HG03175 (cell line): ENCODE results near the gene RIMBP3C.
"Not testable (repeated sequence)": the region's sequence is repeated elsewhere in the genome, so short reads cannot be mapped to it uniquely, and the experiment has no call there.

ENCODE experiments used
- ATAC-seq: cut with Tn5 transposase; IDR thresholded peaks from one replicate; pipeline ENCODE4 v1.9.1; 2021; ENCODE audit warnings: mild to moderate bottlenecking, moderate library complexity; ENCODE audit not compliant: unreplicated experiment

RIMBP3C gene, protein sequence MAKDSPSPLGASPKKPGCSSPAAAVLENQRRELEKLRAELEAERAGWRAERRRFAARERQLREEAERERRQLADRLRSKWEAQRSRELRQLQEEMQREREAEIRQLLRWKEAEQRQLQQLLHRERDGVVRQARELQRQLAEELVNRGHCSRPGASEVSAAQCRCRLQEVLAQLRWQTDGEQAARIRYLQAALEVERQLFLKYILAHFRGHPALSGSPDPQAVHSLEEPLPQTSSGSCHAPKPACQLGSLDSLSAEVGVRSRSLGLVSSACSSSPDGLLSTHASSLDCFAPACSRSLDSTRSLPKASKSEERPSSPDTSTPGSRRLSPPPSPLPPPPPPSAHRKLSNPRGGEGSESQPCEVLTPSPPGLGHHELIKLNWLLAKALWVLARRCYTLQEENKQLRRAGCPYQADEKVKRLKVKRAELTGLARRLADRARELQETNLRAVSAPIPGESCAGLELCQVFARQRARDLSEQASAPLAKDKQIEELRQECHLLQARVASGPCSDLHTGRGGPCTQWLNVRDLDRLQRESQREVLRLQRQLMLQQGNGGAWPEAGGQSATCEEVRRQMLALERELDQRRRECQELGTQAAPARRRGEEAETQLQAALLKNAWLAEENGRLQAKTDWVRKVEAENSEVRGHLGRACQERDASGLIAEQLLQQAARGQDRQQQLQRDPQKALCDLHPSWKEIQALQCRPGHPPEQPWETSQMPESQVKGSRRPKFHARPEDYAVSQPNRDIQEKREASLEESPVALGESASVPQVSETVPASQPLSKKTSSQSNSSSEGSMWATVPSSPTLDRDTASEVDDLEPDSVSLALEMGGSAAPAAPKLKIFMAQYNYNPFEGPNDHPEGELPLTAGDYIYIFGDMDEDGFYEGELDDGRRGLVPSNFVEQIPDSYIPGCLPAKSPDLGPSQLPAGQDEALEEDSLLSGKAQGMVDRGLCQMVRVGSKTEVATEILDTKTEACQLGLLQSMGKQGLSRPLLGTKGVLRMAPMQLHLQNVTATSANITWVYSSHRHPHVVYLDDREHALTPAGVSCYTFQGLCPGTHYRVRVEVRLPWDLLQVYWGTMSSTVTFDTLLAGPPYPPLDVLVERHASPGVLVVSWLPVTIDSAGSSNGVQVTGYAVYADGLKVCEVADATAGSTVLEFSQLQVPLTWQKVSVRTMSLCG (N-terminal part only)

DNA sequence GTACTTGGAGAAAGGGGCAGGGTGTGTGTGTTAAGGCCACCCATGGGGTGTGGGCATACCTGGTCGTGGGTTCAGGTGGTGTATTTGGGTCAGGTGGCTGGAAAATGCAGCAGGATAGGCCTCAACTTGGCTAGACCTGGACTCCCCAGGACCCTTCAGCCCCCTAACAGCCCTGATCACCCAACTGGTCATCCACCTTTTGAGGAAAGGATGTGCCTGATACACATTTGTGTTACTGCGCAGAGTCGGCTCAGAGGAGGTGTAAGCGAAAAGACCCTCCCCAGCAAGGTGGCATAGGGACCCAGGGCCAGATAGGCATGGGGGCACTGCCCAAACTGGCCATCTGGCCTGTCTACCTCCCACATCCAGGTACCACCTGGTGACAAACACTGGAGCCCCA lies at the start of gene RIMBP3C:
RIMBP3C (minus strand) TSS at position 101 of the 400 bp plus-strand sequence. CDS start 485 bp downstream, outside the sequence.
- not testable (repeated sequence) for ATAC-seq

DNA sequence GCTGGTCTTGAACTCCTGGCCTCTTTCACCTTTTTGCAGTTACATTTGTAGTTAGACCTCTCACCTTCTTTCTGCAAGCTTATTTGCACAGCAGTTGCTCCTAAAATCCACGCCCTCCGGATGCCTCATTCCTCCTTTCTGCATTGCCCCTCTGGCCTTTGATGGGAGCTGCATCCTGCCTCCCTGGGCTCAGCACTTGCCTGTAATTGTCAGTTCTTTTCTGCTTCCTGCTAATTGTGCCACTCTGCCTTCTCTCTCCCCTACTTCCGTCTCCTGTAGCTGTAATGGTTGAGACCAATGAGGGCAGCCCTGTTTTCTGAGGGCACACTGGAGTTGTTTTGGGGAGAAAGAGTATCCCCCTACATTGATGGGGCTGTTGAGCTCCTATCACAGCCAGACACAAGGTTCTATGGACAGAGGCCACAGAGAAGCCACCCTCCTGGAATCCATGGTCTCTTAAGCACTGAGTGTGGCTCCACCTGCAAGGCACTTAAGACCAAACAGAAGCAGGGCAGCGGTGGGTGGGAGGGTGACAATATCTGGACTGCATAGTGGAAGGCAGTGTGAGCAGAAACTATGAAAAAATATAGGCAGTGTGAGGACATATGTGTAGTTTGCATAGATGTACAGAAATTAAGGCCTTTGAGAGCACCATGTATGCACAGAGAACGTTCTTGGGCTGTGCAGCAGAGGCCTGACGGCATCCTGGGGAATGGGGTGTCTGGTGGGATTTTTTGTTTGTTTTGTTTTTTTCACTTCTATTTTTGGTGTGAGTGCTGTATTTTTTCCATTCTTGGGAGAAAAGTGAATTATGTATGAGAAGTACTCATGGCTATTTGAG lies 48.0 kb upstream of the RIMBP3C start:
- no peak for ATAC-seq

DNA sequence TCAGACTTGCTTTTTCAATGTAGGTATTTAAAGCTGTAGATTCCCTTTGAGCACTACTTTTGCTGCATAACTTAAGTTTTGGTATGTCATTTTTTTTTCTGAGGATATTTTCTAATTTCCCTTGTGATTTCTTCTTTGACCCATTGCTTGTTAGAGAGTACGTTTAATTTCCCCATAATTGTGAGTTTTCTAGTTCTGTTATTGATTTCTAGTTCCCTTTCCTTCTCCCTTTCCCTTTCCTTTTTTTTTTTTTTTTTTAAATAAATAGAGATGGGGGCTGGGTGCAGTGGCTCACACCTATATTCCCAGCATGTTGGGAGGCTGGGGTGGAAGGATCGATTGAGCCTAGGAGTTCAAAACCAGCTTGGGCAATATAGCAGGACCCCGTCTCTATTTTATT lies 47.0 kb upstream of the RIMBP3C start:
- no peak for ATAC-seq

DNA sequence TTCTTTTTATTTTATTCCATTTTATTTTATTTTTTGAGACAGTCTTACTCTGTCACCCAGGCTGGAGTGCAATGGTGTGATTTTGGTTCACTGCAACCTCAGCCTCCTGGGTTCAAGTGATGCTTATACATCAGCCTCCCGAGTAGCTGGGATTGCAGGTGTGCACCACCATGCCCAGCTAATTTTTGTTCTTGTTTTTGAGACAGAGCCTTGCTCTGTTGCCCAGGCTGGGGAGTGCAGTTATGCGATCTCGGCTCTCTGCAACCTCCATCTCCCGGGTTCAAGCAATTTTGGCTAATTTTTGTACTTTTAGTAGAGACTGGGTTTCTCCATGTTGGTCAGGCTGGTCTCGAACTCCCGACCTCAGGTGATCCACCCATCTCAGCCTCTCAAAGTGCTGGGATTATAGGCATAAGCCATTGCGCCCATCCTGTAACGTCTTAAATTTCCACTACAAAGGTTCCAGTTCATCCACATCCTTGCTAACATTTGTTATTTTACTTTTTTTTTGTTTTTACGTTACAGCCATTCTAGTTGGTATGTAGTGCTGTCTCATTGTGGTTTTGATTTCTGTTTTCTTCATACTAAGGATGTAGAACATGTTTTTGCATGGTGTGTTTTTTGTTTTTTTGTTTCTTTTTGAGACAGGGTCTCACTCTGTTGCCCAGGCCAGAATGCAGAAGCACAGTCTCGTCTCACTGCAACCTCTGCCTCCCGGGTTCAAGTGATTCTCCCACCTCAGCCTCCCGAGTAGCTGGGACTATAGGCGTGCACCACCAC lies 45.3 kb upstream of the RIMBP3C start:
- not testable (repeated sequence) for ATAC-seq

DNA sequence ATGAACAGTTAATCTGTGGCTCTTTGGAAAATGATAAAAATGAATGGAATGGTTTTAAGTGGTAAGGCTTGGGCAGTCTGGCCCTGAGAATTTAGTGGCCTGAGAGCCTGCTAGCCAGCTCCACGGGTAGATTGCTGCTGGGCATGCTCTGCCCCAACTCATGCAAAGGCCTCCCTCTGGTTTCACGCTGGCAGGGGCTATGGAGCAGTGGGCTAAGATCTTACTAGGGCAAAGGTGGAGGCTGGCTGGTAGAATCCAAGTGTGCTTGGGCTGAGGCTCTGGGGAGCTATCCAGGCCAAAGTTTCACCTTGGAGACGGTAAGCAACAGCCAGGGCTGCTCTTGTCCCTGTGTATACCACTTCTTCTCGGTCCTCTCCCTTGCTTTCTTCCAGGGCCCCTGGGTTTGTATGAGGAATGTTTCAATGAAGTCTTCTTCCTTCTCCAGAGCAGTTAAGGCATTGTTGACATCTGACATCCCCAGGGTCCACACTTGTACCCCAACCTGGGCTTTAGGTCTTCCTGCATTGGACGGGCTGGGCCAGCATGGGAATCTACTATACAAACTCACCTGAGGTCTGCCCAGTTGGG lies 43.7 kb upstream of the RIMBP3C start:
- no peak for ATAC-seq

DNA sequence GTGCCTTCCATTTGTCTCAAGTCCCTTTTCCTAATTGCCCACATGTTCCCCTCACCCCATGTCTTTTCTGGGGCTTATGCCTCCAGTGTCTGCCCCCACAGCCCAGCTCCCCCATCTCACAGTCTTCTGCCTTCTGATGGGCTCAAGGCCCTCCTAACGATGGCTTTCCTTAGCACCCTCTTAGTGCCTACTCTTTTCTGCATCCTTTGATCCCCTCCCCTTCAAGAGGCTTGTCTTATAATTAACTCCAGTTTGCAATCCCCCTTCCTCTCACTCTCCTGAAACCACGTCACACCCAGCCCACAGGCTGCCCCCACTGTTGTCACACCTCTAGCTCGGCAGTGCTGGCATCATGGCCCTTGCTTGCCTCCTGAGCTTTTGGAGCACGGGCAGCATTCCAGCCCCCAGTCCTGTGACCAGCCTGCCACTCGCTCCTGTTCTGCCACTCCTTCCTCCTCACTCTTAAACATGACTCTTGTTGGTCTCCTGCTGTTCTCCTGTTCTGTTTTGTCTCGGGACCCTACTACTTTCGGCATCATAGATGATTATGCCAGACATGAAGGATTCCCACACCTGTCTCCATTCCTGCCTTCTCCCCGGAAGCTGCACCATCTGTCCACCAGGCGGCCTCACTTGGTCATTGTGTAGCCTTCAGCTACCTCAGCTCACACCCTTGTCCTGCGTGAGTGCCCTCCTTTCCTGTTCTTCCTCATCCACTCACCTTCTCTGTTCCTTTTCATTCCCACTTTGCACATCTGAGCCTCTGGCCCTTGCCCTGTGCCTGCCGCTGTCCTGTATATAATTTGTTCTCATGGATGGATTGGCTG lies 42.4 kb upstream of the RIMBP3C start:
- no peak for ATAC-seq

DNA sequence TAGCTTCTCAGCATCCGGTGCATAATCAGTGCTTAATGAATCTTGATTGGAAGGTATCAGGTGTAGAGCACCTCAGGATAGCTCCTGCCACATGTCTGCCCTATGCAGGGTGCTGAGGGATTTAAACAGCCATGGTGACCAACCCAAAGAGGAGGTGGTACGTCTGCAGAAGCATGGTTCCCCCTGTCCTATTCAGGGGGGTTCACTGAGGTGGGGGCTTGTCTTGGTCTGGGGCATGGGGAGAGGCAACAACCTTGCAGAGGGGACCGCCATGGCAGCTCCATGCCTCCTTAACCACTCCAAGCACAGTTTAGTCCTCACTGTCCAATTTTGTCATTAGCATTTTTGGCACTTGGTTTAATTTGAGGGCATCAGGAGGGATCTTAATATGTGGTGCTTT lies 41.2 kb upstream of the RIMBP3C start:
- ATAC-seq, result no peak

DNA sequence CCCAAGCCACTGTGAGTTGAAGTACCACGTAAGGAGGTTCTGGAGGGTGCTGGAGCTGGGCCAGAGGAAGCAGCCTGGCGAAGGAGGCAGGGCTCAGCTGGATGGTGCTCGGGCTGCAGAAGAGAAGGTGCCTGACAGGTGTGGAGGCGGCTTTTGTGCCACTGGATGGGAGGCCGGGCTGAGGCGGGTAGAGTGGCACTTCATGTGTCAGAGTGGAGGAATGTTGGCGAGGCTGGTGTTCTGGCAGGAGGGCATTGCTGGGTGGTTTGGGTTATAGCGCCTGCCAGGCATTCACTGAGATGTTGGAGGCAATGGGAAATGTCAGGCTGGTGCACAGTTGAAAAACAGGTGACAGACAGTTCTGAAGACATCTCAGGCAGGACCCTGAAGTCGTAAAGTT lies 40.4 kb upstream of the RIMBP3C start:
- ATAC-seq, result no peak

DNA sequence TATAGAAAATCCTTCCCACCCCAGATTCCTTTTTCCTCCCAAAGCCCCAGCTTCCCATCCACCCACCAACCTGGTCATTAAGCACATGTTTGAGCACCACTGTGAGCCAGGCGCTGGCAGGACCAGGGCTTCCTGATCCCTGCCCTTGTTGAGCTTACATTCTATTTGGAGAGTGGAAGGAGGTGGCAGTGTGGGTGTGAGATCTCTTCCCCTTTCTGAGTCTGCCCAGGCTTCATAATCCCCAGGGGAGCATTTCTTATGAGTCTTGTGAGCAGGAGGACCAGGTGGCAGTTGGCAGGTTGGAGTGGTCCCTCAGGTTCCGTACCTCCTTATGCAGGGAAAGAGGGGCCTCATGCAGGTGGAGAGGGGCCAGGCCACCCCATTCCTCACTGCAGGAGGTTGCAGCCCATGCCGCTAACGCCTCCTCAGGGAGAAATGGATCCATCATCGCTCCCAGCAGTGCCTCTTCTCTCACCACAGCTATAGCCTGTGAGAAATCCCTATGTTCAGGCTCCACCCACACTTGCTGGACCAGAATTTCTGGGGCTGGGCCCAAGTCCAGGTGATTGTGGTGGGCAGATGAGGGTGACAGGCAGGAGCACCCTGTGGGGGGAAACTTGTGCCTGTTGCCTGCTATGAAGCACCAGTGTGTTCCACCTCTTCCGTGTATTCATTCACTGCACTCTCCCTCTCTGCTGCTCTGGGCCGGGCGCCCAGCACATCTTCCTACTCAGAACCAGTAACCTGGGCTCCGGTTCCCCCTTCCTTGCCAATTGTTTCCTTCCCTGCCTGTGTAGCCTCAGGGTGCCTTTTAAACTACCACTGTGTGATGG lies 39.8 kb upstream of the RIMBP3C start:
- no peak for ATAC-seq

DNA sequence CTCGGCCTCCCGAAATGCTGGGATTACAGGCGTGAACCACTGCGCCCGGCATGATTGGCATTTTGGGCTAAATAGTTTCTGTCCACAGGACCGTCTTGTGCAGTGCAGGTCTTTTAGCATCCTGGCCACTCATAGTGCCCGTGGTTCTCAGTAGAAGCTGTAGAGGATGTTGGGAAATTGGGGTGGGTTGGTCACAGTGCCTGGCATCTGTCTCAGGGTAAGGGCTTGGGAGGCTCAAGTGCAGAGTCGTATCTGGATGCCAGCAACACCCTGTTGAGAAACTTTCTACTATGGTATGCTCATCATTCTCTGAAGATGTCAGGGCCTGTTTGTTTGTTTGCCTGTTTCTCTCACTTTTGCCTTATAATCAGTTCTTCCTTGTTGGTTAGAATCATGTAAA lies 38.1 kb upstream of the RIMBP3C start:
- ATAC-seq, result no peak

DNA sequence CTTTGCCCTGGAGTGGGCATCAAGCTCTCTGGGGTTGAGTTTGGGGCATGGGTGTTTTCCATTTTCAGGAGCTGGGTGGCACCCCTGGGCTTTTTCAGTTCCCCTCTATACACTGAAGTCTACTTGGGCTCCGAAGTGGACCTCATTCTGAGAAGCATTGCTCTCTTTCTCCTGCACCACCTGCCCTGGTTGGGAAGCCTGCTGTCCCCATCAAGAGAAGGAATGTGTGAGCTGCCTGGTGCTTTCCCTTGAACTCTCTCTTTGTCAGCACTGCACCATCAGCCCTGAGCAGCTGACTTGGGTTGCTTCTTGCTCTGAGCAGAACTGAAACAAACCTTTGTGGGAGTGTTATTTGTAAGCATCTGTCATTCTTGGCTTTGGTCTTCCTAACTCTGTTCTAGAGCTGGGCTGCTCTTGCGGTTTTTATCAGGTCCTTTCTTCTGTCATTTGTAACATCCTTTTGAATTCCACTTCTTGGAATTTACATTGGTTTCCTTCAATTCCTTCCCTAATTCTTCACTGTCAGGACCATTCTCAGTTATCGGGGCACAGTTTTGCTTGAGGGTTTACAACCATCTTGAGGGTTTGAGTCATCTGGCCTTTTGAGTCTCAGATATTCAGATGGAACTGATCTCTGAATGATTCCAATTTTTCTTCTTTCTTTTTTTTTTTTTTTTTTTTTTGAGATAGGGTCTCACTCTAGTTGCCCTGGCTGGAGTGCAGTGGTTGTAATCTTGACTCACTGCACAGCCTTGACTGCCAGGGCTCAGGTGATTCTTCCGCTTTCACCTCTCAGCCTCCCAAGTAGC lies 36.7 kb upstream of the RIMBP3C start:
- ATAC-seq, result peak; percentile 78

DNA sequence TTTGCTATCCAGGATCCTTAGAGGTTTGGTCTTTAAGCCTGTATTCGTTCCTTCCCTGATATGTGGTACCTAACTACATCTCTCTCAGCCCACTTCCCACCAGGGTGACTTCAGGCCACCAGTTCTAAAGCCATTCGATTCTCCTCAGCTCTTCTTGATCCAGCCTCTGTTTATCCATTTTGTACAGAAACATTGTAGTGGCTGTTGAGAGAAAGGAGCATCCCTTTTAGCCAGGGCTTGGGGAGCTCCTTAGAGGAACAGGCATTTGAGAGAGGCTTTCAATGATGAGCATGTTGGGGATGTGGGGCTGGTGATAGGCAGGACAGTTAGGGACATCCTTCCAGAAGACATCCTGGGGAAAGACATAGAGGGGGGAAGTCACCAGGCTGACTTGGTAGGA lies 34.1 kb upstream of the RIMBP3C start:
- no peak for ATAC-seq

DNA sequence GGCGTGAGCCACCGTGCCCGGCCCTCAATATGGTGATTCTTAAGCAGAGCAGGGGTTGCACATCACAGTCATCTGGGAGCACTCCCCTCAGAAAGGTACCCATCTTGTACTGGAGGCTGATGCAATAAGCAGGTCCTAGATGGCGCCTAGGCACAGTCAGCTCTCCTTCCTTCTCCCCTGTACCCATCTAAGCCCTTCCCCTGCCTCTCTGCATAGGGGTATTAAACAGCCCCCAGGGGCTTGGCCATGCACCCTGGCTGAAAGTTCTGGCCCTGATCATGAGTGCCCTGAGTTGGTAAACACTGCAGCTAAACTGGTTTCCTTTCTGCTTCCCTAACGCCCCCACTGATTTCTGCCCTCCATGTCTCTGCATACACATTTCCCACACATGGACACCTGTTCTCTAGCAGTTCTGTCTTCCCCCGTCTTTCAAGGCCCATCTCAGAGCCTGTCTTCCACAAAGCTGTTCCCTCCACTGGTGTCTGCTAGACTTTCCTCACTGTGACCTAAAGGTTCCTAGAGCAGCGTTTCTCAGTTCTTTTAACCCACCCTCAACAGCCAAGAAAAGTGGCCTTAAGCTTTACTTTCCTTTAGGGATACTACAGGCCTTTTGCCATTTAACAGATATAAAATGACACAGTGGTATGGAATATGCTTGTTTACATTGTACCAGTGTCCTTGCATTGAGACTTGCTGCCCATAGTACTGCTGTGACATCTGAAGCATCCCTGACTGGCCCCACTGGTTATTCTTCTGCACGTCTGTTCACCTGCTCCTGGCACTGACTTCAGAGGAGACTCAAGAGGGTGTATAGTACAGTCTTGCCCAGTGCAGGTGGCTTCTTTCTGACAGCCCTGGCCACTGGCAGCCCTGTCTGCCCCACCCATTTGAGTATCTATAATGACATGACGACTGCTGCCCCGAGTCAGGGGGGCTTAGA lies 31.8 kb upstream of the RIMBP3C start:
- ATAC-seq, result no peak

DNA sequence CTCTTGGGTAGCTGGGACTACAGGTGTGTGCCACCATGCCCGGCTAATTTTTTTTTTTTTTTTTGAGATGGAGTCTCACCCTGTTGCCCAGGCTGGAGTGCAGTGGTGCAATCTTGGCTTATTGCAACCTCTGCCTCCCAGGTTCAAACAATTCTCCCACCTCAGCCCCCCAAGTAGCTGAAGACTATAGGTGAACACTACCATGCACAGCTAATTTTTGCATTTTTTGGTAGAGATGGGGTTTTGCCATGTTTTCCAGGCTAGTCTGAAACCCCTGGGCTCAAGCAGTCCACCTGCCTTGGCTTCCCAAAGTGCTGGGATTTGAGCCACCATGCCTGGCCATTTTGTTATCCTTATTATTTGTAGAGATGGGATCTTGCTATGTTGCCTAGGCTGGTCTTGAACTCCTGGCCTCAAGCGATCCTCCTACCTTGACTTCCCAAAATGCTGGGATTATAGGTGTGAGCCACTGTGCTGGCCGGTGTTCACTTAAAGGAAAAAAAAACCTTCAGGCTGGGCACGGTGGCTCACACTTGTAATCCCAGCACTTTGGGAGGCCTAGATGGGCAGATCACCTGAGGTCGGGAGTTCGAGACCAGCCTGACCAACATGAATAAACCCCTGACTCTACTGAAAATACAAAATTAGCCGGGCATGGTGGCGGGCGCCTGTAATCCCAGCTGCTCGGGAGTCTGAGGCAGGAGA lies 29.9 kb upstream of the RIMBP3C start:
- not testable (repeated sequence) for ATAC-seq

DNA sequence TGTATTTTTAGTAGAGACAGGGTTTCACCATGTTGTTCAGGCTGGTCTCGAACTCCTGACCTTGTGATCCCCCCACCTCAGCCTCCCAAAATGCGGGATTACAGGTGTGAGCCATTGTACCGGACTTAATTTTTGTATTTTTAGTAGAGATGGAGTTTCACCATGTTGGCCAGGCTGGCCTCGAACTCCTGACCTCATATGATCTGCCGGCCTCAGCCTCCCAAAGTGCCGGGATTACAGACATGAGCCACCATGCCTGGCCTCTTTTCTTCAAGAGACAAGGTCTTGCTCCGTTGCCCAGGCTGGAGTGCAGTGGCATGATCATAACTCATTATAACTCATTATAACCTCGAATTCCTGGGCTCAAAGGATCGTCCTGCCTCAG lies 29.4 kb upstream of the RIMBP3C start:
- not testable (repeated sequence) for ATAC-seq
